Measurements from ENCODE around the gene C6orf89.
"Not testable (repeated sequence)": the region's sequence is repeated elsewhere in the genome, so short reads cannot be mapped to it uniquely, and the experiment has no call there.

Gene C6orf89

DNA sequence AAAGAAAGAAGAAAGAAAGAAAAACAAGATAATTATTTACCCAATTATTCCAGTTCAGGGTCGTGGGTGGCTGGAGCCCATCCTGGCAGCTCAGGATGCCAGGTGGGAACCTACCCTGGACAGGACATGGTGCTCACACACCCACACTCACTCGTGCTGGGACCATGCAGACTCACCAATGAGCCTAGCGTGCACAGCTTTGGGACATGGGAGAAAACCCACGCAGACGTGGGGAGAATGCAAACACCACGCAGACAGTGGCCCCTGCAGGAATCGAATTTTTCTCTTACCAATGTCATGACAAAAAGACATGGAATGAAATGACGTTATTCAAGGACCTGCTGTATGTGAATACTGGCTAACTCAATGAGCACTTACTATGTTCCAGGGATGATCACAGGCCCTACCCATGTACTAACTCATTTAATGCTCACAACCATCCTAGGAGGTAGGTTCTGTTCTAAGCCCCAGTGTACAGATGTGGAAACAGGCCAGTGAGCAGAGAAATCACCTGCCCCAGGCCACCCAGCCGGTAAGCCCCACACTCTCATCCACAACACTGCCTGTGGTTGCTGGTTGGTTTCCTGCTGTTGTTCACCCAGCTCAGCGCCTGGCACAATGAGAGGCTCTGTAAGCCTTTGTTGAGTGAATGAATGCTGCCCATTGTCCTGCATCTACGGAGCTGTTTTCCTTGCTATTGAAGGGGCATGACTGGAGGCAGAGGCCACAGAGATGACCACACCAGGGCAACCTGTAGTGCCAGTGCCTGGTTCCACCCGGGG, 62.0 kb downstream of the C6orf89 start:
- no peak for DNase-seq (ENCODE audit: low read depth)
- H3K4me3 ChIP-seq (replicated peaks; ENCODE audit: low read depth, low read length): no peak overlapping the region
- no peak for TF ChIP-seq CTCF (IDR thresholded peaks at IDR 0.05; ENCODE audit: low read length, missing control alignments)

DNA sequence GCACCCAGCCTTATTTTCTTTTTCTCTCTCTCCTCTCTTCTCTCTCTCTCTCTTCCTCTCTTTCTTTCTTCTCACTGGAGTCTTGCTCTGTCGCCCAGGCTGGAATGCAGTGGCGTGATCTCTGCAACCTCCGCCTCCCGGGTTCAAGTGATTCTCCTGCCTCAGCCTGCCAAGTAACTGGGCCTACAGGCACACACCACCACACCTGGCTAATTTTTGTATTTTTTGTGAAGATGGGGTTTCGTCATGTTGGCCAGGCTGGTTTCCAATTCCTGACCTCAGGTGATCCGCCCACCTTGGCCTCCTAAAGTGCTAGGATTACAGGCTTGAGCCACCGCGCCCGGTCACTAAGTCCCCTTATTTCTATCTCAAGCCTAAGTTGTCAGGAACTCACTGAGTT, 63.3 kb downstream of the C6orf89 start:
- DNase-seq (ENCODE audit: low read depth): not testable (repeated sequence)

DNA sequence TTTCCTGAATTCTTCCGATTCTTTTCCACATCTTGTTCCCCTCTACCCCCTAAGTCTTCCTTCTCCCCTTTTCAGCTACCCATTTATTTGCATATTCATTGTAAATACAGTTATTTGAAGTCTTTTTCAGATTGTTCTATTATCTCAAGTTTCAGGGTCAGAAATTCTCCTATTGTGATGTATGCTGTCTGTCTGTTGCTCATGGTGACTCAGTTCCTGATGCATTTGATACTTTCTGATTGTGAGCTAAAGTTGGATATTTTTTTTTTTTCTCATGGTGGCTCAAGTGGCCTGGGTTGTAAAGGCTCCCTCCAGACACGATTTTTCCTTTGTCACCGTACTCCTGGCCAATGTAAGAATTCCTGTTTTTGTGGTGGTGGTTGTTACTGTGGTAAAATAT, 63.9 kb downstream of the C6orf89 start:
- DNase-seq (ENCODE audit: low read depth): peak; percentile 69
- TF ChIP-seq CTCF (IDR thresholded peaks at IDR 0.05; ENCODE audit: low read length, missing control alignments): no peak
- H3K4me3 ChIP-seq (replicated peaks; ENCODE audit: low read depth, low read length): no peak overlapping the region

More for the DNA sequence above, 63.3 kb downstream of the C6orf89 start:
- not testable (repeated sequence) for H3K4me3 ChIP-seq (replicated peaks; ENCODE audit: low read depth, low read length)

- no peak for DNase-seq (ENCODE audit: low read depth)
- no peak for TF ChIP-seq CTCF (IDR thresholded peaks at IDR 0.05; ENCODE audit: low read length, missing control alignments)
- no peak overlapping the region for H3K4me3 ChIP-seq (replicated peaks; ENCODE audit: low read depth, low read length)
Measured at GRCh38 chr6:36953931-36954261, 68.1 kb downstream of the C6orf89 start.

DNA sequence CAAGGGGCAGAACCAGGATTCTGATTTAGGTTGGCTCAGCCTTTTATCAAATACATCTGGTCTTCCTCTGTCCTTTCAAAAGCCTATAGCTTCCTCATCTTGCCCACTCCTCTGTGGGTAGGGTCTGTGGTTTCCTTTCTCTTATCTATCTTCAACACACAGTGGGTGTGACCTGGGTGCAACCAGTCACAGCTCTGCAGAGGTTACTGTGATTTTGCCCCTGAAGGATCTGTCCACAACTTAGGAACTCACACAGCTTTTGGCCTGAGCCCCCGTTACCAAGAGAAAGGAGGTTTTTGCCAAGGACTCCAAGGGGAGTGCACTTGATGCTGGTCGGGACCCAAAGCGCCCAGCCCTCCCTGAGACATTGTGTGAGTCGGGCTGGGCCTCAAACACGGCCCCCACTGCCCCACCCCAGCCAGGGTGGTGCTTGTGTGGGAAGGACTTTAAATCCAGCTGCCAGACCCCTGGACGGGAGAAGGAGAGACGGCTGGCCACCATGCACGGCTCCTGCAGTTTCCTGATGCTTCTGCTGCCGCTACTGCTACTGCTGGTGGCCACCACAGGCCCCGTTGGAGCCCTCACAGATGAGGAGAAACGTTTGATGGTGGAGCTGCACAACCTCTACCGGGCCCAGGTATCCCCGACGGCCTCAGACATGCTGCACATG, 68.6 kb downstream of the C6orf89 start, which contains the start of gene PI16:
PI16 (plus strand) TSS at position 477 of the 670 bp plus-strand sequence; CDS start at position 500, 23 bp downstream.
- no peak within 1 kb of the TSS for H3K4me3 ChIP-seq (replicated peaks; ENCODE audit: low read depth, low read length)
- TF ChIP-seq CTCF (IDR thresholded peaks at IDR 0.05; ENCODE audit: low read length, missing control alignments): no peak
- no peak for DNase-seq (ENCODE audit: low read depth)

DNA sequence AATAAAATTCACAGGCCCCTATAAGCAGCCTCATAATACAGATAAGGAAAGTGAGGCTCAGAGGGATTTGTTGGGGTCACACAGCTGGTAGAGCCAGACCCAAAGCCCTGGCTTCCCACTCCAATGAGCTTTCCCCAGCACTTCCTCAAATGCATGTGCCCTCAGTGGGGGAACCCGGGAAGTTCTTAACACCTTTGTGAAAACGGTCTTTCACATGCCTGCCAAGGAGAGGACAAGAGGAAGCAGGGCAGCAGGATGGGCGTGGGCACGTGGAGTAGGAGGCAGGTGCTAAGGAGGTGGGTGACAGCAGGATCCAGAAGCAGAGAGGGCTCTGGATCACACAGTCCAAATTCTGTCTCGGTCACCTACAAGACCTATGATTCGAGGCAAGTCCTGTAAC, 69.4 kb downstream of the C6orf89 start:
- no peak for DNase-seq (ENCODE audit: low read depth)
- TF ChIP-seq CTCF (IDR thresholded peaks at IDR 0.05; ENCODE audit: low read length, missing control alignments): no peak
- no peak overlapping the region for H3K4me3 ChIP-seq (replicated peaks; ENCODE audit: low read depth, low read length)

GRCh38 chr6:36955671-36956445, 70.1 kb downstream of the C6orf89 start:
- TF ChIP-seq CTCF (IDR thresholded peaks at IDR 0.05; ENCODE audit: low read length, missing control alignments): no peak
- DNase-seq (ENCODE audit: low read depth): no peak
- H3K4me3 ChIP-seq (replicated peaks; ENCODE audit: low read depth, low read length): no peak overlapping the region
